Measurements from ENCODE around the gene ANXA8. TPM values are rescaled to one million over a fixed set of nuclear protein-coding genes. Genes with fewer than 3 reads are reported as not detected.
"Not testable (repeated sequence)": the region's sequence is repeated elsewhere in the genome, so short reads cannot be mapped to it uniquely, and the experiment has no call there.

Gene ANXA8, protein sequence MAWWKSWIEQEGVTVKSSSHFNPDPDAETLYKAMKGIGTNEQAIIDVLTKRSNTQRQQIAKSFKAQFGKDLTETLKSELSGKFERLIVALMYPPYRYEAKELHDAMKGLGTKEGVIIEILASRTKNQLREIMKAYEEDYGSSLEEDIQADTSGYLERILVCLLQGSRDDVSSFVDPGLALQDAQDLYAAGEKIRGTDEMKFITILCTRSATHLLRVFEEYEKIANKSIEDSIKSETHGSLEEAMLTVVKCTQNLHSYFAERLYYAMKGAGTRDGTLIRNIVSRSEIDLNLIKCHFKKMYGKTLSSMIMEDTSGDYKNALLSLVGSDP
- total RNA-seq (2014; rRNA removed; shearing (Covaris generic)), result 0.23 and 0.88 TPM in 2 replicates
- polyA plus RNA-seq (2015; cell fraction: cytosol; rRNA removed), result 1.2 and 1.6 TPM in 2 replicates
- 3.2 and 5.1 TPM in 2 replicates for polyA plus RNA-seq (2015; cell fraction: nucleus; rRNA removed)

DNA sequence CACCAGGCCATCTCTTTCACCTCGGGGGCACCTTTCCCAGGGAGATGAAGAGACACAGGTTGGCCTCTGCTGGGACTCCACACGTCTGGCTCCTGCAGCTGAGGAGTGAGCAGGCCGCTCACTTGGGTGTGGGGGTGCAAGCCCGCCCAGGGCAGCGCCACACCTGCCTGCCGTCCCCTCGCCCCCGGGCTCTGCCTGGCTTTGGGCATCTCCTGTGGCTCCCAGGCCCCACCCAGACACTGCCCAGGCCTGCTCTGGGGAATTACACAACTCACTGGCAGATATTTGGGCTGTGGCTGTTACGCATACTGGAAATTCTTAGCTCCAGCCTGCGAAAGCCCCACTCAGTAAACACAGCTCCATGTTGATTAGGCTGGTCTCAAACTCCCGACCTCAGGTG is at the start of gene ANXA8:
Gene ANXA8, minus strand, starts transcription at position 193 of the 400 bp plus-strand sequence. Its CDS starts 182 bp downstream, at position 11.
- DNase-seq (ENCODE audit: low read depth), result not testable (repeated sequence)

DNA sequence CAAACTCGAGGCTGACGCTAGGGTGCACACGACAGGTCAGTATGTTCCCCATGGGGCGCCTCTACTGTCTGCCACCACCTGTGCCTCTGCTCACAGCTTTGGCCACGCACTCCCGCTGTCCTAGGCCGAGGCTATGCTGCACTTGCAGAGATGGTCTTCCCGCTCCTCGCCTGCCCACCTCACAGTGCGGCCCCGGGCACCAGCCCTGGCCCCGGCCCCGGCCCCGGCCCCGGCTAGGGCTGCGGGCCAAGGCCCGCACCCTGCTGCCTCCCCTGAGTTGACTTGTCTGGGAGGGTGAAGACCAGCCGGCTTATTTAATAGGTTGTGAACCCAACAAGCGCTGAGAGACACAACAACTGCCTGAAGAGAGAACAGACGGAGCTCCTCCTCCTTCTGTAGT is 39.6 kb upstream of the ANXA8 start, which contains the start of gene AGAP9:
Gene AGAP9, minus strand, starts transcription at position 164 of the 400 bp plus-strand sequence. Its CDS starts 112 bp downstream, at position 52.
- DNase-seq (ENCODE audit: low read depth), result not testable (repeated sequence)

DNA sequence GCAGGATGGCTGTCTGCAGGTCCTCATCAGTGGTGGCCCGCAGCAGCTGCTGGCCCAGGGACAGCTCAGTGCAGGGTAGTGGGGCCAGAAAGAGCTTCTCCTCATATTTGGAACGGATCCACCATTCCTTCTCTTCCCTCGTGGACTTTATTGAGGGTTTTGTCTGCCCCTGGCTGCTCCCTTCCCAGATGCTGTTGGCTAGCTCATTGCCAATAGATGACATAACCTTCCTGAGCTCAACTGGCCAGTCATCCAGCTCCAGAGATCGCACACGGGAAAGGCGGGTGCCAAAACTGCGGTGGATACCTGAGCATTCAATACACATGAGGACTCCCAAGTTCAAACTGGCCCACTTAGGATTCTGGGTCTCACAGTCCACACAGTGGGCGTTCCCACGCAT is 18.4 kb upstream of the ANXA8 start:
- not testable (repeated sequence) for DNase-seq (ENCODE audit: low read depth)

DNA sequence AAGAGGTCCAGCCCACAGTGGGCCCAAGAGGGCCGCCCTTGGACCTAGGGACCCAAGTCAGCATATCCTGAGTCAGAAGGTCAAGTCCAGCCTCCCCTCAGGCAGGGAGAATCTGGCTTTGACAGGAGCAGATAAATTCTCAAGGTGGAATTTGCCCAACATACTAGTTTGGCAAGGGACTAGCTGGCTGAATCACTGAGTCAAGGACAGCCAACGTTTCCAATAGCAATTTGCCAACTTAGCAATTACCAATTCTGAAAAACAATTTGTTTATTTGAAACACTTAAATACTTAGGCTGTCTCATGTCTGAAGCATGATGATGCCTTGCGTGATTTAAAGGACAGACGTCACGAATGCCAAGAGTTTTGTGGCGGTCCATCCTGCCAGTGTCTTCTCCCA is 10.3 kb upstream of the ANXA8 start:
- DNase-seq (ENCODE audit: low read depth), result not testable (repeated sequence)

DNA sequence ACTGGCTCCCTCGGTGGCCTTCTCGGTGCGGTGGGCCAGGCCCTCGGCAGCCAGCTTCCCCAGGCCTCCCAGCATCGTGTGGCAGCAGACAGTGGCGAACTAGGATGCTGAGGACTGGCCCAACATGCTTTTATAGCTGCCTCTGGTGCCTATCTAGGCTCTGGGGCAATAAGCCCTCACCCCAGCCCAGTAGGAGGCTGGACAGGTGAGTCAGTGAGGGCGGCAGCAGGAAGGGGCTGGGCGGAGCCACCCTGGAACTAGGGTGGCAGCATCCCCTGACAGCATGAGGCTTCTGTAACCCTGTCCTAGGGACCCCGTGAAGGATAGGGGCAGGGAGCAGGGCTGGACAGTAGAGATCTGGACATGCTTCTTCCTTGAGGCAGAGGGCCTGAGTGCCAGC is 7.7 kb upstream of the ANXA8 start, which contains the start of gene FAM25G:
Gene FAM25G, minus strand, starts transcription at position 101 of the 400 bp plus-strand sequence. Its CDS starts 26 bp downstream, at position 75.
- DNase-seq (ENCODE audit: low read depth), result not testable (repeated sequence)

DNA sequence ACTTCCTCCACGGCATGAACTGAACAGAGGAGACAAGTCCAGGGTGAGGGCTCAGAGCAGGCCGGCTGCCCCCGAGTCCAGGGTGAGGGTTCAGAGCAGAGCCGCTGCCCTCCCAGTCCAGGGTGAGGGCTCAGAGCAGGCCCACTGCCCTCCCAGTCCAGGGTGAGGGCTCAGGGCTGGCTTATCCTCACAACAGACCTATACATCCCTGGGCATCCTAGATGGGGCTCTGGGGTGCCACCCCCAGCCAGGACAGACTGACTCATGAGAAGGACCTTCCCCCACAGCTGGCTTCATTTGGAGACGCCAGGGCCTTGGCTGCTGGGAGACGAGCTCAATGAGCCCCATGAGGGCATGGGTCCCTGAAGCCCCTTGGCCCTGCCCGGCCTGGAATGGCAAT is 5.7 kb upstream of the ANXA8 start:
- DNase-seq (ENCODE audit: low read depth), result not testable (repeated sequence)

DNA sequence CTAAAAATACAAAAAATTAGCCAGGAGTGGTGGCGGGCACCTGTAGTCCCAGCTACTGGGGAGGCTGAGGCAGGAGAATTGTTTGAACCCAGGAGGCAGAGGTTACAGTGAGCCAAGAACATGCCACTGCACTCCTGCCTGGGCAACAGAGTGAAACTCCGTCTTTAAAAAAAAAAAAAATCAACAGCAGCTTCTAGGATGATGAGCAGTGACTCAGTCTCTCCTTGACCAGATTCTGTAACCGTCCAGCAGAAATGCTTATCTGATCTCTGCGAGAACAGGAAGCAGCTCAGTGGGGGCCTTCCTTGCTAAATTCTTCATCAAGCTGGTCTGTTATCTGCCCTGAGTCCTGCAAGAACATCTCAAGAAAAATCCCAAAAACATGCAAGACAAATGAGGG is 2.0 kb upstream of the ANXA8 start:
- DNase-seq (ENCODE audit: low read depth), result peak; percentile 71

DNA sequence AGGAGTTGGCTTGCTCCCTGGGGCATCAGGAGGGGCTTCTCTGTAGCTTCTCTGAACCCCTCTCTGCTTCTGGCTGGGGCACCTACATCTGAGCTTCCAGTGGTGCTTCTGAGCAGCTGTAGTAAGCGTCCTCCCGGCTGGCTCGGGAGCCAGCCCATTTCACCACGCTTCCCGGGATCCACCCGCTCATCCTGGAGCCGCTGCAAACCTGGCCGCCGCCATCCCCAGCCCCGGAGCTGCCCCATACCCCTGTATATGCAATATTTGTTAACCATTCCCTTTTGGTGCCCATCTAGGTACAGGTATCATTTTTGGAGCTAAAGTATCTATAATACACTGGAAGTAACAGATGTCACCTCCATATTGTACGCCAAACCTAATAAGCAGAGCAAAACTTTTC is 871 bp upstream of the ANXA8 start:
- DNase-seq (ENCODE audit: low read depth), result not testable (repeated sequence)

DNA sequence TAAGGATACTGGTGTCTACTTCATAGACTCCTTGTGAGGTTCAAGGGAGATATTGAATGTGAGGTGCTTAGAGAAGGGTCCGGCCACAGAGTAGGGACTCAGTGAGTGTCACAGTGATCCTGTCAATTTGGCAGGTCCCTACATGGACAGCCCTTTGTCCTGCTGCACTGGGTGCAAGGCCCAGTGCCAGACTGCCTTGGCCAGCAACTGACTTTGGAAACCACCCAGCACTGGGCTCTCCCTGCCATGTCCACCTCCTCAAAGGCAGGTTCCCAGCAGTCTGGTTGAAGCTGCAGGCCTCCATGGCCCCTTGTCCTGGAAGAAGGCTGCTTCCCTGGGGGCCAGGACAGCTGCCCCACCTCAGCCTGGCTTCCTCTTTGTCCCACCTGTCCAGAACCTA is 1.5 kb downstream of the ANXA8 start:
- DNase-seq (ENCODE audit: low read depth), result not testable (repeated sequence)

DNA sequence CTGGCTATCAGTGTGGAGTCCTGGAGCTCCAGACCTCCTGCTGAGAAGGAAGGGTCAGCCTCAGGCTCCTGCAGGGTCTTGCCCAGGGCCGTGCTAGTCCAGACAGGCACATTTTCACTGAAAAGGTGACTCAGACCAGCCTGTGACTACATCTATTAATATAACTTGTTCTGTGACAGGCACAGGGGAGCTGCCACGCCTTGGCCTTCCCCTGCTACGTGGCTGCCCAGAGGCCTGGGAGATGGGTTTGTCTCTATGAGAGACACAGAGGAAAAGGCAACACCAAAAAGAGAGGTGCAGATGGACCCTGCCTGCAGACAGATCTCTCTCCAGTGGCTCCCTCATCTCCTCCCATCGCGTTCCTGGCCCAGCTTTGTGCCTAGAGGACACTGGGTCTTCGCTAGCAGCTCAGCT is 2.1 kb downstream of the ANXA8 start:
- peak; percentile 5 for DNase-seq (ENCODE audit: low read depth)

DNA sequence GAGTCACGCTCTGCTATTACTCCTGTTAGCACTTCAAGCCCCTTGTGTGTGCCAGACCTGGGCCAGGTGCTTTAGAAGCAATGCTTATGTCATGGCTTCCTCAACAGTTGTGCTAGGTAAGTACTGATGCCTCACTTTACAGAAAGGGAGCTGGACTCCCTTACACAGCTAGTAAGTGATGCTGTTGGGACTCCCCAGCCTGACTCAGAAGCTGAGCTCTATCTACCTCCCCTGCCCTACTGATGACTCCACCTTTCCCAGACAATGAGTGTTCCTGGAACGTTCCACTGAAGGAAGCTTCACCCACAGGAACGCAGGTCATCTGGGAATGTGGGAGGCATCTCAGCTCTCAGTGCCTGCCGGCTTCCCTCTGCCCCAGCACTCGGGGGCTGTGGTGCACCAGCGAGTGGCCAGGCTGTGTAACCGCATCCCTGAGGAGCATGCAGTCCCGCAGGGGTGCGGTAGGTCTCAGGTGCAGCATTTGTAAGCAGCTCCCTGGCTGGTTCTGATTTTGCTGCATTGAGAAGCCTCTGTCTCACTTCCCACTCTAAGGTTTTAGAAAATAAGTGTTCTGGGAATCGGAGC is 2.6 kb downstream of the ANXA8 start:
- DNase-seq (ENCODE audit: low read depth), result peak; percentile 74

DNA sequence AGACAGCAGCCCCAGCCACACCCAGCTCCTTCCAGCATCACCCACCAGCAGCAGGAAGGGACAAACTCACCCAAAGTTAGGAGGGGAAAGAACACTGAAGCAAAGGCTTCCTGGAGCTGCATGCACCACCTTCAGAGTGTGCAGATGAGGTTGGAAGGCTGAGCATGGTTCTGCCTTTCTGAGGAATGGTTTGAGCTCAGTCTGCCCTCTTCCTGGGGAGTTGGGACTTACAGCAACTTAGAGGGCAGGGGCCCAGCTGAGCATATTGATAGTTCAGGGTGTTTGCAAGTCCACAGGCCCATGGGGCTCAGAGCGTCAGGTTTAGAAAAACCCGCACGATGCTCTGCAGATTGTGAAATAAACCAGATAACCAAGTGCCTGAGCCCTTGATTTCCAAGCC is 3.8 kb downstream of the ANXA8 start:
- DNase-seq (ENCODE audit: low read depth), result not testable (repeated sequence)

DNA sequence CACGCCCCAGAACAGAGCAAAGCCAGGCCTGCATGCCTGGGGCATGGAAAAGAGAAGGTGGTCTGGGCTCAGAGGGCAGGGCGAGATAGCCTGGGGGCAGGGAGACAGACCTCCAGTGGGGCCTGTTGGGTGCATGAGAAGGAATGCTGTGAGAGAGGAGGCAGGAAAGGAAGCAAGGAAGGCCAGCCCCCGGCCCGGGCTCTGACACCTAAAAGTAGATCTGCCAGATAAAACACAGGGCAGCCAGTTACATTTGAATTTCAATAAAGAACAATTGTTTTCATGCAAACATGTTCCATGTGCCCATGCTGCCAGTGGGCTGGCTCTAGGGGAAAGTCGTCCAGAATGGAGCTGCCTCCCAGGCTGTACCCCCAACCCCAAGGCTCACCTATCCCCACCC is 5.8 kb downstream of the ANXA8 start:
- DNase-seq (ENCODE audit: low read depth), result not testable (repeated sequence)

DNA sequence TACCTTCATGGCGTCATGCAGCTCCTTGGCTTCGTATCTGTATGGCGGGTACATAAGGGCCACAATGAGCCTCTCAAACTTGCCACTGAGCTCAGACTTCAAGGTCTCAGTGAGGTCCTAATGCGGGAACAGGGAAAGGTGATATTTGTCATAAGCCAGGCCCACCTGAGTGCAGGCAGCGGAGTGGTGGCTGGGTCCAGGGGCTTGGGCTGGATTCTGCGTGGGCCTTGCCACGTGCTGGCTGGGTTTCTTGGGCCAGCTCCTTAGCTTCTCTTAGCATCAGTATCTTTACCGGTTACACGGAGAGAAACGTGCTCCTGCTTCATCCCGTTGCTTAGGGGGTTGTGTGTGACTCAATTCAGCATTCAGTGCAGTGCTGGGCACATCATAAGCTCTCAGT is 6.8 kb downstream of the ANXA8 start:
- not testable (repeated sequence) for DNase-seq (ENCODE audit: low read depth)

DNA sequence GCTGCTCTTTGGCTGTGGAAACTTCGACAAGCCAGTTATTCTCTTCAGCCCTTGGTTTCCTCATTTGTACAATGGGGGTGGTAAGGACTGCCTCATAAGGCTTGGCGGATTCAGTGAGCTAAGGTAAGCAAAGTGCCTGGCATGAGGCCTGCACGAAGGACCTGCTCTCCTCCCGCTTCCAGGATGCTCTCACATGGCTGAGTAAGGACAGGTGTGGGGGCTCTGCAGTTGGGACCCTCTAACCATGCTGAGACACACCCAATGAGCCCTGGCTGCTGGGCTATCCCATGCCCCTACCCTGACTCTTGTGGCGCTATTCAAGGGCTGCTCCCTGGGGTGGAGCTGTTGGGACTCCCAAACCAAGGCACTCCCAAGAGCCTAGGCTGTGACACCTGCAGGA is 8.8 kb downstream of the ANXA8 start:
- not testable (repeated sequence) for DNase-seq (ENCODE audit: low read depth)

DNA sequence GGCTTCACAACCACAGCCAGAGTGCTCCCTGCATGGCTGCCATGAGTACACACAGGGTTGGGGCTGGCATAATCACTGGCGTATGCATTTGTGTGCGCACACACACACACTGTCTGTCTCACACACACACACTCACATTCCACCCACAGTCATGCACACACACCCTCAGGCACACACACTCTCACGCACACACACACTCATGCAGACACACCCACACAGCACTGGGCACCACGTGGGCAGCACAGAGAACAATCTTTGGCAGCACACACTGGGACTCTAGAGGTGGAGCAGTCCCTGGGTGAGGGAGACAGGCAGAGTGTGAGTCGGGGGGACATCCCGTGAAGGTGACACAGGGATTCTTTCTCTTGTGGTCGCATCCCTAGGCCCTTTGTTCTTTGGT is 10.4 kb downstream of the ANXA8 start:
- not testable (repeated sequence) for DNase-seq (ENCODE audit: low read depth)

DNA sequence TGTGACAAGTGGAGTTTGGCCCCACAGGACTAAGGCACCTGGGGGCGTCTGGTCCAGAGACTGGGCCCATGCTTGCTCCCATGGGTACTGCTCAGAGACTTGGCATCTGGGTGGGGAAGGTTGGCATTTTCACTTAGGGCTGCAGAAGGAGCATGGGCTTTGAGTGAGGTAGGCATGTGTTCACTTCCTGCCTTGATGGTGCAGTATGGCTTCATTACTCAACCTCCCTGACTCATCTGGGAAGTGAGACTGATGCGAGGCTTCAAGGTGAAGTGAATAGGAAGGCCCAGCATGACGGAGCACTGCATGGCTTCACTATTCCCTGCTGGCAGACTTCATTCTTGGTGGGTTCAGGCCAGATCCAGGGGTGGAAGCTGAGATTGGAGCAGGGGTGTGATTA is 11.3 kb downstream of the ANXA8 start:
- not testable (repeated sequence) for DNase-seq (ENCODE audit: low read depth)

DNA sequence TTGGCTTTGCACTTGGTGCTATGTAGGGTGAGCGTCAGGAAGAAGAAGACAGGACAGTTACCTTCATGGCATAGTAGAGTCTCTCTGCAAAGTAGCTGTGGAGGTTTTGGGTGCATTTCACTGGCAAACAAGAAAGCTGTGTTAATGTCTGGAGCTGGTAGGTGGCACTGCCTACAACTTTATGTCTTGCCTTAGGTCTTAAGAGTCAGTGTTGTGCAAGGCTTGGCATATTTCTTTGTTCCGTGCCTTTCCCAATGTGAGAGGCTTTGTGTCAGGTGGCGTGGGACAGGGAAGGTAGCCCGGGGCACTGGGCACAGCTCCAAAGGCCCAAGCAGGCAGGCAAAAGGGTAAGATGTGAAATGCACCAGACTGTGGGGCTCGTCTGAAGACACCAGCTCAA is 11.8 kb downstream of the ANXA8 start:
- not testable (repeated sequence) for DNase-seq (ENCODE audit: low read depth)

DNA sequence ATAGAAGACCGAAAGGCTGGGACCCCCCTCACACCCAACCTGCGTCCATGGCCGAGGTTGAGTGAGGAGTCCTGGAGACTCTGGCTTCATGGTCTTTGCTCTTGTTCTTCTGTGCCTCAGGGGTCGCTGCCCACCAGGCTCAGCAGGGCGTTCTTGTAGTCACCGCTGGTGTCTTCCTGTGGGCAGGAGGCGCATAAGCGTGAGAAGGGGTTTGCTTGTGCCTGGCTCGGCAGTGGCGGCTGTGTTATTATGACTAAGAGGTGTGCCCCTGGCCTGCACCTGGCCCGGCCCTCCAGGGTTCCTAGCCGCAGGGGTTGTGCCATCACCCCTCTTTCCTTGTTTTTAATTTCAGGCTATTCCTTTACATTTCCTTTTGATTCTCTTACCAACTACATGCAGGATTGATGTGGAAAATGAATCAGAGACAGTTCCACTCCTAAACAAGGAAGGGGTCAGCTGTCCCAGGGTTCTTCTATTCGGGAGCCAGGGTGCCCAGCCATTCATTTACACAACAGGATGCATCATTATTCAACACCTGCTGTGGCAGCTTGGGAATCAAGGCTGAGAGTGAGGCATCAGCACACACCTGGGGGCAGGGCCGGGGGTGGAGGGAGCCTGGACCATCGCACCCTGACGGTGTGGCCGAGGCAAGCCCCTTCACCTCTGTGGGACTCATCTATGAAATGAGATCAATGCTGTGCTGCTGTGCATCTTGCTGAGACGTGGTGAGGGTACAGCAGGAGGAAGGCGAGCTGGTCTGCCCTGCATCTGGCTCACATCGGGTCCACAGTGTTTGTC is 15.0 kb downstream of the ANXA8 start:
- not testable (repeated sequence) for DNase-seq (ENCODE audit: low read depth)

DNA sequence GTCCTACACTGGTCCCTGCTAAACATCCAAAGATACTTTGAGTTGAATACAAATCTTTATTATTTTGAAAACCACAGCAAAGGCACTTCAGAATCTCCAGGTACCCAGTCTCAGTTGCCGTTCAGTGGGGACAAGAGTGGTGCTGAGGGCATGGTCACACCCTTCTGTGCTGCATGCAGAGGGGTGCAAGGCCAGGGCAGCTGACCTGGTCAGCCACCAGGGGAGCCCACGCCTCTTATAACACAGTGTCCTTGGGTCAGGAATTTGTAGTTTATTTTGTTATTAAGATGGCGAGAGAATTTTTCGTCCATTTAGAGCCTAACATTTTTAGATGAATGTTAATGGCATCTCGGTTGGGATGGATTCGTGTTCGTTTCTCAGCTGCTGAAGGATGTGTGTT is 16.0 kb downstream of the ANXA8 start:
- not testable (repeated sequence) for DNase-seq (ENCODE audit: low read depth)

DNA sequence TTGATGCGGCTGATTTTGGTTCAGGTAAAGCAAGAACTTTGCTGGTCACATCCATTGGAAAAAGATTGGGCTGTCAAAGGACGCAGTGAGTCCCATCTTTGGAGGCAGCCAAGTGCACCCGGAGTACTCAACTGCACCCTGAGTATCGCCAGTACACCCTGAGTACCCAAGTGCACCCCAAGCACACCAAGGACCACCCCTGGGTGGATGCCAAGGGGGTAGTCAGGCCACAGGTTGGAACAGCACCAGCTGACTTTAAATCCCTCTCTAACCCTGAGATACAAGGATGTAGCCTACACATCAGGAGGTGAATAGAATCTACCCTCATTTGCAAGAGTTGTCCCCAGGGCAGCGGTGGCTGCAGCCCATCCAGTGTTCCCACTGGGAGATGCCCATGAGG is 16.5 kb downstream of the ANXA8 start:
- not testable (repeated sequence) for DNase-seq (ENCODE audit: low read depth)

Data from HT1080 (cell line).